Measurements from ENCODE around the gene ARHGEF3. TPM values are rescaled to one million over a fixed set of nuclear protein-coding genes. Genes with fewer than 3 reads are reported as not detected.

ARHGEF3 gene
- total RNA-seq, 3 donors from 2014 or later (not counting 1 experiment from before 2014, with no cell fraction given), result 112 to 211 (median 135) TPM

DNA sequence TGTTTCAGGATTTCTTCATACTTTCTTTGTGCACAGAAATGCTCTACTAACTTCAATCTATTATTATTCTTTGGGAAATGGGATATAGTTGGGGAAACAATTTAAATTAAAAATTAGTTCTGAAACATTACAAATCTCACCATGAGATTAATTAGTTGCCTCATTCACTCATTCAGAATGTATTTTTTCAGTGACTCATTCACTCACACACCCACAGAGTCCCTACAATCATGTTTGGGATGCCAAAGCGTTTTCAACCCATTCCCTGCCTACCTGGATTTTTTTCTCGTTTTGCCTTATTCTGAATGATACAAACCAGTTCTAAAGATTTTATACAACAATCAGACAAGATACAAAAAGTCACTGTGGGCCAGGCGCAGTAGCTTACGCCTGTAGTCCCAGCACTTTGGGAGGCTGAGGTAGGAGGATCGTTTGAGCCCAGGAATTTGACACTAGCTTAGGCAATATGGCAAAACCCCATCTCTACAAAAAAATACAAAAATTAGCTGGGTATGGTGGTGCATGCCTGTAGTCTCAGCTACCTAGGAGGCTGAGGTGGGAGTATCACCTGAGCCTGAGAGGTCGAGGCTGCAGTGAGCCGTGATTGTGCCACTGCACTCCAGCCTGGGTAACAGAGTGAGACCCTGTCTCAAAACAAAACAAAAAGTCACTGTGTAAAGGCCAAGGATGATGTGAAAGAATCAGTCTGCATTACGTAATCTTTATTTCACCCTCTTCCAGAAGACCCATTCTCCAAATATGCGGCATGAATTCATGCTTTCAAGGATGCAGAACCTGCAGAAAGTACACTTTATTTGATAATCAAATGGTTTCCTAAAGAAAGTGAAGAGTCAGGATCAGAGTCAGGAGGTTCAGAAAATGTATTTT, 34.8 kb upstream of the ARHGEF3 start:
- TF ChIP-seq, protein P1, sequence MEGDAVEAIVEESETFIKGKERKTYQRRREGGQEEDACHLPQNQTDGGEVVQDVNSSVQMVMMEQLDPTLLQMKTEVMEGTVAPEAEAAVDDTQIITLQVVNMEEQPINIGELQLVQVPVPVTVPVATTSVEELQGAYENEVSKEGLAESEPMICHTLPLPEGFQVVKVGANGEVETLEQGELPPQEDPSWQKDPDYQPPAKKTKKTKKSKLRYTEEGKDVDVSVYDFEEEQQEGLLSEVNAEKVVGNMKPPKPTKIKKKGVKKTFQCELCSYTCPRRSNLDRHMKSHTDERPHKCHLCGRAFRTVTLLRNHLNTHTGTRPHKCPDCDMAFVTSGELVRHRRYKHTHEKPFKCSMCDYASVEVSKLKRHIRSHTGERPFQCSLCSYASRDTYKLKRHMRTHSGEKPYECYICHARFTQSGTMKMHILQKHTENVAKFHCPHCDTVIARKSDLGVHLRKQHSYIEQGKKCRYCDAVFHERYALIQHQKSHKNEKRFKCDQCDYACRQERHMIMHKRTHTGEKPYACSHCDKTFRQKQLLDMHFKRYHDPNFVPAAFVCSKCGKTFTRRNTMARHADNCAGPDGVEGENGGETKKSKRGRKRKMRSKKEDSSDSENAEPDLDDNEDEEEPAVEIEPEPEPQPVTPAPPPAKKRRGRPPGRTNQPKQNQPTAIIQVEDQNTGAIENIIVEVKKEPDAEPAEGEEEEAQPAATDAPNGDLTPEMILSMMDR (IDR thresholded peaks at IDR 0.05), result no peak
- Mint-ChIP-seq H3K9me3 (no peaks in the 10 kb centered on the region), H3K27ac (no peak overlapping the region), H3K27me3 (ENCODE audit: low read depth in 2 of 2) (no peaks in the 10 kb centered on the region), H3K4me1 (peaks cover 10% of the 10 kb centered on the region in 2 donors), H3K4me3 (no peak overlapping the region), H3K36me3 (no peaks in the 10 kb centered on the region)
- Histone ChIP-seq H3K4me3 (ENCODE audit: low read length) (no peak overlapping the region), H3K9me3 (ENCODE audit: control insufficient read depth, insufficient read depth, low read length) (no peaks in the 10 kb centered on the region), H3K27me3 (ENCODE audit: control insufficient read depth, insufficient read depth, low read length) (no peaks in the 10 kb centered on the region), H3K36me3 (ENCODE audit: control insufficient read depth, insufficient read depth, low read length) (no peaks in the 10 kb centered on the region), H3K4me1 (ENCODE audit: control insufficient read depth, insufficient read depth, low read length) (peaks cover 5% of the 10 kb centered on the region), H3K27ac (ENCODE audit: low read length) (no peak overlapping the region)
- DNase-seq (no peak), ATAC-seq (no peak)
- WGBS (ENCODE audit: insufficient coverage), result 80% methylated on average over 6 of the region's 9 CpGs
- intact Hi-C loops (cut with micrococcal nuclease), result no loop called here

DNA sequence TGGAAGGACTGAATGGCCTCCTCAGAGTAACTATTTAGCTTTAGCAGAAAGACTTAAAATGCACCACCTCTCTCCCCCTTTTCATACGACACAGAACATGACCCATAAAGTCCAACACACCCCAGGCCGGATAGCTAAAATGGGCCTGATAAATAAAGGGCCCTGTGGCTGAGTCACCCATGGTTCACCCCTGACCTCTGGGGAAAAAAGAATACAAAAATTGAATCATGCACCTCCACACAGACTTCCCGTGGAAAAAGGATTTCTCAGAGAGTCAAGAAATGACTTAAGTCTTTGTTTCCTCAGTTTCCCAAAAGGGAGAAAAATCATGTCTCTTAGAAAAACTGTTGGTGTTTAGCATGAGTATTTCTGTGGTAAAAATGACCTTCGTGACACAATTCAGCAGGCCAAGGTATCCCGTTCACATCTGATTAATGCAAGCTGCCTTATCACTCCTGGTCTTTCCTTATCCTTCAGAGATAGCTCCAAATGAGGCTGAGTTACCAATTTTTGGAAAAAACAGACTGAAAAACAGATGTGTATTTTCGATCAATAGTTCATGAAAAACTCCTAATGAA, 34.0 kb upstream of the ARHGEF3 start:
- Histone ChIP-seq H3K9me3 (ENCODE audit: control insufficient read depth, insufficient read depth, low read length) (no peaks in the 10 kb centered on the region), H3K4me3 (ENCODE audit: low read length) (no peak overlapping the region), H3K36me3 (ENCODE audit: control insufficient read depth, insufficient read depth, low read length) (no peaks in the 10 kb centered on the region), H3K27me3 (ENCODE audit: control insufficient read depth, insufficient read depth, low read length) (no peaks in the 10 kb centered on the region), H3K4me1 (ENCODE audit: control insufficient read depth, insufficient read depth, low read length) (peaks cover 5% of the 10 kb centered on the region), H3K27ac (ENCODE audit: low read length) (no peak overlapping the region)
- no peak overlapping the region for H3K4me3 Mint-ChIP-seq
- DNase-seq (no peak), ATAC-seq (no peak)
- H3K9me3 Mint-ChIP-seq, result no peaks in the 10 kb centered on the region
- peaks cover 10 to 13% of the 10 kb centered on the region in 2 donors for H3K4me1 Mint-ChIP-seq
- no peaks in the 10 kb centered on the region for H3K36me3 Mint-ChIP-seq
- no peak overlapping the region for H3K27ac Mint-ChIP-seq
- TF ChIP-seq, protein P1 (IDR thresholded peaks at IDR 0.05), result no peak
- H3K27me3 Mint-ChIP-seq (ENCODE audit: low read depth in 2 of 2), result no peaks in the 10 kb centered on the region
- intact Hi-C loops (cut with micrococcal nuclease), result no loop called here
- WGBS (ENCODE audit: insufficient coverage), result 98% methylated on average over 6 of the region's 6 CpGs

DNA sequence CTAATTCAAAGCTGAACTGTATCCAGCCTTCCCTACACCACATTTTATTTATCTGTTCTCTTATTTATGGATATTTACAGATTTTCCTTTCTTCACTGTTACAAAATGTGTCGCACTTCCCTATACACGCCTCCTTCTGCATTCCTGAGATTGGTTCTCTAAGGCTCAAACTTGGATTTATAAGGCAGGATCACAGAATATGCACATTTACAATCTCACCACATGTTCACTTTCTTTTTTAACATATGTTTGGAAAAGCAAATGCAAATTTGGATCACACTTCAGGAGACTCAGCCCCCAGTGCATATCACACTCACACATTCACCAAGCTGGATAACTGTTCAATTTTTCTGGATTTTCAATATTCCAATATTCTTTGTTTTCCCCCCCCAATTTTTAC, 31.8 kb upstream of the ARHGEF3 start:
- H3K4me3 Mint-ChIP-seq, result no peak overlapping the region
- Histone ChIP-seq H3K9me3 (ENCODE audit: control insufficient read depth, insufficient read depth, low read length) (no peaks in the 10 kb centered on the region), H3K27me3 (ENCODE audit: control insufficient read depth, insufficient read depth, low read length) (no peaks in the 10 kb centered on the region), H3K4me1 (ENCODE audit: control insufficient read depth, insufficient read depth, low read length) (peaks cover 5% of the 10 kb centered on the region), H3K36me3 (ENCODE audit: control insufficient read depth, insufficient read depth, low read length) (no peaks in the 10 kb centered on the region), H3K4me3 (ENCODE audit: low read length) (no peak overlapping the region), H3K27ac (ENCODE audit: low read length) (no peak overlapping the region)
- intact Hi-C loops (cut with micrococcal nuclease), result no loop called here
- peaks cover 17 to 20% of the 10 kb centered on the region in 2 donors for H3K4me1 Mint-ChIP-seq
- 85% methylated on average over 2 of the region's 2 CpGs for WGBS (ENCODE audit: insufficient coverage)
- H3K27ac Mint-ChIP-seq, result no peak overlapping the region
- ATAC-seq (no peak), DNase-seq (no peak)
- no peaks in the 10 kb centered on the region for H3K27me3 Mint-ChIP-seq (ENCODE audit: low read depth in 2 of 2)
- TF ChIP-seq, protein P1 (IDR thresholded peaks at IDR 0.05), result no peak
- no peaks in the 10 kb centered on the region for H3K9me3 Mint-ChIP-seq
- no peaks in the 10 kb centered on the region for H3K36me3 Mint-ChIP-seq

Data from natural killer cell (primary cell).